A673 (cell line): ENCODE results near the gene NRAP.

Source experiments
- EZH2 ChIP-seq: fragments of 200-600 bp; sonication (generic); IDR thresholded peaks from 2 replicates; pipeline ENCODE4 v1.6.1; 2017; ENCODE audit warnings: borderline replicate concordance, low read depth, mild to moderate bottlenecking, mixed read lengths, antibody characterized with exemption, low read length; ENCODE audit not compliant: poor library complexity, severe bottlenecking
- TF ChIP-seq, protein P1 (sequence below): fragments of 300-800, 200-600 bp; sonication (generic); conservative IDR thresholded peaks from 2 replicates; pipeline ENCODE4 v1.5.1; 2017; ENCODE audit warnings: low read depth, mild to moderate bottlenecking, antibody characterized with exemption, low read length, moderate library complexity, mixed read lengths

DNA sequence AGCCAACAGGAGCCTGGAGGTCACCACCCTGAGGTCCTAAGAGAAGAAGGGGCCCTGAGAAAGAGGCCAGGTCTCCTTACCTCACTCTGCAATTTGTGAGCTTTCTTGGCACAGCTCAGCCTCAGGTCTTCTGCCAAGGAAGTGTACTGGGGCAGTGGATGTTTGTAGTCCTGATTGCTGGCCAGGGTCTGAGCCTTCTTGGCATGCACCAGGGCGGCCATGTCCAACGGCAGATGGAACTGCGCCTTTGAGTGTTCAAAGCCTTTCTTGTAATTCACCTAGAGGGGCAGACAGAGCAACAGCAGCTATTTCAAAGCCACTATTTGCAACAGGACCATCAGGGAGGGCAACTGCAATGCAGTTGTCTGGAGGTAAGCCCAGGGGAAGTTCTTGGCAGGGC lies 51.7 kb downstream of the NRAP start:
- TF ChIP-seq, protein P1, sequence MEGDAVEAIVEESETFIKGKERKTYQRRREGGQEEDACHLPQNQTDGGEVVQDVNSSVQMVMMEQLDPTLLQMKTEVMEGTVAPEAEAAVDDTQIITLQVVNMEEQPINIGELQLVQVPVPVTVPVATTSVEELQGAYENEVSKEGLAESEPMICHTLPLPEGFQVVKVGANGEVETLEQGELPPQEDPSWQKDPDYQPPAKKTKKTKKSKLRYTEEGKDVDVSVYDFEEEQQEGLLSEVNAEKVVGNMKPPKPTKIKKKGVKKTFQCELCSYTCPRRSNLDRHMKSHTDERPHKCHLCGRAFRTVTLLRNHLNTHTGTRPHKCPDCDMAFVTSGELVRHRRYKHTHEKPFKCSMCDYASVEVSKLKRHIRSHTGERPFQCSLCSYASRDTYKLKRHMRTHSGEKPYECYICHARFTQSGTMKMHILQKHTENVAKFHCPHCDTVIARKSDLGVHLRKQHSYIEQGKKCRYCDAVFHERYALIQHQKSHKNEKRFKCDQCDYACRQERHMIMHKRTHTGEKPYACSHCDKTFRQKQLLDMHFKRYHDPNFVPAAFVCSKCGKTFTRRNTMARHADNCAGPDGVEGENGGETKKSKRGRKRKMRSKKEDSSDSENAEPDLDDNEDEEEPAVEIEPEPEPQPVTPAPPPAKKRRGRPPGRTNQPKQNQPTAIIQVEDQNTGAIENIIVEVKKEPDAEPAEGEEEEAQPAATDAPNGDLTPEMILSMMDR = no peak
- TF ChIP-seq EZH2 = no peak
